T-helper 17 cell (primary cell): Measurements from ENCODE around the gene EMC10. TPM values are rescaled to one million over a fixed set of nuclear protein-coding genes. Genes with fewer than 3 reads are reported as not detected.

ENCODE experiments used
- ATAC-seq: fragments of 150-1000 bp; cut with Tn5 transposase; 2 replicates; pipeline ENCODE4 v1.10.0; 2021; ENCODE audit warnings: mild to moderate bottlenecking, moderate library complexity
- DNase-seq, 3 donors: peaks; one replicate each; pipeline versions ENCODE4 v3.0.0 to v3.0.0-alpha.2; 2020 to 2021
- H3K9me3 ChIP-seq: one replicate; pipeline ENCODE4 v1.7.0; 2013; ENCODE audit warnings: low read length, mild to moderate bottlenecking; ENCODE audit not compliant: control insufficient read depth, poor library complexity, severe bottlenecking
- H3K27ac Mint-ChIP-seq: one replicate; pipeline ENCODE4 v1.8.0; 2022; ENCODE audit warnings: mild to moderate bottlenecking, moderate library complexity, mixed read lengths
- H3K27me3 Mint-ChIP-seq: one replicate; pipeline ENCODE4 v1.8.0; 2022; ENCODE audit warnings: mixed read lengths
- H3K36me3 Mint-ChIP-seq: one replicate; pipeline ENCODE4 v1.8.0; 2022; ENCODE audit warnings: low read depth, mixed read lengths
- H3K4me1 Mint-ChIP-seq: one replicate; pipeline ENCODE4 v1.8.0; 2022; ENCODE audit warnings: mild to moderate bottlenecking, mixed read lengths
- H3K4me3 Mint-ChIP-seq: one replicate; pipeline ENCODE4 v1.8.0; 2022; ENCODE audit warnings: mild to moderate bottlenecking, moderate library complexity, mixed read lengths
- total RNA-seq, 4 donors: library from RNA in 2 of 4; stranded (reverse) in 2 of 4; gene quantifications; one replicate each; pipeline ENCODE4 v1.2.3 and lab custom pipeline; 2022 to 2026

The EMC10 gene
- total RNA-seq, 2 donors from 2014 or later, result 76.6 to 78.5 TPM

DNA sequence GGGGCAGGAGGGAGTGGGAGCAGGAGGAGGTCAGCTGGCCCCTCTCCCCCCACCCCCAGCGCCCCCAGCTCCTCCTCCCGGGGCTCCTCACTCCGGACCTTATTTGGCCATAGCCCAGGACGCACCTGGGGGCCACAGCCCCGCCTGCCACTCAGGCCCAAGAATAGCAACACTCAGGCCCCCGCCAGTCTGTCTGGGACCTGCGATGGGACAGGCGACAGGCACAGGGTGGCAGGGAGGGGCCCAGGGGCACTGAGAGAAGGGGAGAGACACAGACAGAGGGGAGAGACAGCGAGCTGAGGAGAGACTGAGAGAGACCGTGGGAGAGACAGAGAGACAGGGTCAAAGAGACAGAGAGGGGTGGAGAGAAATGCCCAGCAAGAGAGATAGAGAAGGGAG is 24.4 kb downstream of the EMC10 start:
- DNase-seq (no peak), ATAC-seq (no peak)
- H3K4me1 Mint-ChIP-seq, result no peaks in the 10 kb centered on the region
- peak overlapping the region; percentile 45 for H3K27ac Mint-ChIP-seq
- no peaks in the 10 kb centered on the region for H3K36me3 Mint-ChIP-seq
- no peaks in the 10 kb centered on the region for H3K9me3 ChIP-seq
- no peak overlapping the region for H3K4me3 Mint-ChIP-seq
- no peaks in the 10 kb centered on the region for H3K27me3 Mint-ChIP-seq

DNA sequence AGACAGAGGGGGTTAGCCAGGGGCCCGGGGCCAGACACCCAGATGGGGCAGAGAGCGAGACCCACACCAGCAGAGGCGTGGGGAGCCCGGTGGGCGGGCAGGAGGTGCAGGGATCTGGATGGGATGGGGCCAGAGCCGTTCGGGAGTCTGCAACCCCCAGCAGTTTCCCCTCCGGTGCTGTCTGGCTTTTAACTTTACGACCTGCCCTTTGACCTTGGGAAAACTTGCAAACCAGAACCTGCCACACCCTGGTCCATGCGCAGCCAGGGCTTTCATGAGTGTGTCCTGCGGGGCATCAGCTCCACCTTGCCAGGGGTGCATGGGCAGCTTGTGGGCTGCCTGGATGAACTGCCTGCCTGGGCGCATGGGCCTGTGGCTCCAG is 24.9 kb downstream of the EMC10 start:
- ATAC-seq (no peak), DNase-seq (no peak)
- Mint-ChIP-seq H3K36me3 (no peaks in the 10 kb centered on the region), H3K4me1 (no peaks in the 10 kb centered on the region), H3K27ac (peak overlapping the region; percentile 45), H3K4me3 (no peak overlapping the region), H3K27me3 (no peaks in the 10 kb centered on the region)
- H3K9me3 ChIP-seq, result no peaks in the 10 kb centered on the region

DNA sequence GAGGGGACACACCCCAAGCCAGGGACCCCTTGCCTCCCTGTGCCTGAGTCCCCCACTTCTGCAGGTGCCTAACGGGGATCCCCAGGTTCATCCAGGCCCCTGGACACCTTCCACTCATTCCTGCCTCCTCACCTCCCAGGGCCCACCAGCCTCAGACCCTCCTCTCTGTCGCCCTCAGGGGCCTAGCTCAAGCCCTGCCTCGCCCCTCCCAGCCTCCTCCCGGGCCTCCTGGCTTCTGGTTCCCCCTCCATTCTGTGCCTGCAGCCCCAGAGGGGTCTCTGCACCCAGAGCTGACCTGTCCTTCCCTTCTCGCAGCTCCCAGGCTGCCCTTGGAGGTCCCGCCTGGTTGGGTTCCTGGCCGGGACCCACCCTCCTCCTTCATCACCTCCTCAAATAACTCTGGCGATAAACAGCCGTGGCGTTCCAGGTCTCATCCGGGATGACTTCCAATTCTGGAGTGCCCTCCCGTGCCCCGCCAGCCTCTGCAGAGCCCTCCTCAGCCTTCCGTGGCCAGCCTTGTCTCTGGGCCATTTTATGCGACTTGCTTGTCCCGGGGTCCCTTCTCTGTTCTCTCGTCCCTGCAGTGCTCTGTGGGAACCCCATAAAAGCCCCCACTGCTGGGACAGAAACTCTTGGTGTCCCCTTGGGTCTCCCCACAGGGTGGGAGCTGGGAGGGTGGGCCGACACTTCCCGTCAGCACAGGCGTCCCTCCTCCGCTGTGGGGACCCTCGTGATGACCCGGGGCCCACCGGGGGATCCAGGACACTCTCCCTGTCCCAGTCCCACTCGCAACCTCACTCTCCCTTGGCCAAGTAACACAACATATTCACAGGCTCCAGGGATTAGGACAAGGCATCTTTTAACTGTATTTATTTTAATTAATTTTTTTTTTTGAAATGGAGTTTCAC is 25.5 kb downstream of the EMC10 start:
- no peak overlapping the region for H3K4me3 Mint-ChIP-seq
- H3K36me3 Mint-ChIP-seq, result no peaks in the 10 kb centered on the region
- H3K27me3 Mint-ChIP-seq, result no peaks in the 10 kb centered on the region
- DNase-seq, result no peak
- H3K9me3 ChIP-seq, result no peaks in the 10 kb centered on the region
- ATAC-seq, result no peak
- H3K4me1 Mint-ChIP-seq, result no peaks in the 10 kb centered on the region
- peak overlapping the region; percentile 45 for H3K27ac Mint-ChIP-seq

DNA sequence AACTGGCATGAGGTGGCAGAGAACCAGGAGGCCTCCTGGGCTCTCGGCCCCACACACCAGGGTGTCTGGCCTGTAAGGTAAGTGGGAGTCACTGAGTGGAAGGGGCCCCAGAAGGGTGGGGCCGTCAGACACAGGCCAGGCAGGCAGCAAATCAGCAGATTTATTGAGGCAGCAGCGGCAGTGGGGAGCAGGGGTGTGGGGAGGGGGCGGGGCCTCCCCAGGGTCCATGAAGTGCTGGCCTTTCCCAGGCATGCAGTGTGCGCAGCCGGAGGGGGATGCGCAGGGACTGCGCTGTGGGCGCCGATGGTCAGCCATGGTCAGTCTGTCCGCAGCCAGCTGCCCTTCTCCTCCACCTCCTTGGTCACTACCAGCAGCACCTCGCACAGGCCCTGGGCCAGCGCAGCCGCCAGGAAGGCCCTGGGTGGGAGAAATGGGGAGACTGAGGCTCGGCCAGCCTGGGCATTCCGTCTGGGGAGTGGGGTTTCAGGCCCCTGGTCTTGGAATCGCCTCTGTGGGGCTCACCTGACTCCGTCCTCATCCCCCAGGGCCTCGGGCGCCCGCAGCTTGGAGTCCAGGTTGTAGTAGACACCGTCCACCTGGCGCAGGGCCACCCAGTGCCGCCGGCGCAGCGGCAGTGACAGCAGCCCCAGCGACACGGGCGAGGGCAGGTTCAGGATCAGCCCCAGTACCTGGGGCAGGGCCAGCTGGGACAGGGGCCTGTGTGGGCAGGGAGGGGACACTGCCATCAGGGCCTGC is 29.7 kb downstream of the EMC10 start:
- H3K4me1 Mint-ChIP-seq, result peaks cover 12% of the 10 kb centered on the region
- H3K27ac Mint-ChIP-seq, result no peak overlapping the region
- no peaks in the 10 kb centered on the region for H3K27me3 Mint-ChIP-seq
- no peaks in the 10 kb centered on the region for H3K9me3 ChIP-seq
- H3K4me3 Mint-ChIP-seq, result no peak overlapping the region
- peaks cover 3% of the 10 kb centered on the region for H3K36me3 Mint-ChIP-seq
- no peak for ATAC-seq
- no peak for DNase-seq

DNA sequence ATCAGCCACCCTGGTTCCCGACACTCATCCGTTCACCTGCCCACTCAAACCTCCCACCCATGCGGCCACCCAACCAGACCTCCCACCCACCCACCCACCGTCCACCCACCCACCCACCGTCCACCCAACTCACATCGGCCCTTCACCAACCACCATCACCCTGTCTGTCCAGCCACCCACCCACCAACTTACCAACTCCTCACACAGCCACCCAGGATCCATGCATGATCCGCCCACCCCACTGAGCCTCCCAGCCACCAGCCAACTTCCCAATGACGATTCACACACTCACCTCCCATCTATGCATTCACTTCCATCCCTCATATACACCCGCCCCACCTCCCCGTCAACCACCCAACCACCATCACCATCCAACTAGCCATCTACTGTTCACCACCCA is 30.4 kb downstream of the EMC10 start:
- H3K27ac Mint-ChIP-seq, result no peak overlapping the region
- no peaks in the 10 kb centered on the region for H3K9me3 ChIP-seq
- DNase-seq (no peak), ATAC-seq (no peak)
- no peak overlapping the region for H3K4me3 Mint-ChIP-seq
- peaks cover 16% of the 10 kb centered on the region for H3K4me1 Mint-ChIP-seq
- peaks cover 5% of the 10 kb centered on the region for H3K36me3 Mint-ChIP-seq
- H3K27me3 Mint-ChIP-seq, result no peaks in the 10 kb centered on the region

DNA sequence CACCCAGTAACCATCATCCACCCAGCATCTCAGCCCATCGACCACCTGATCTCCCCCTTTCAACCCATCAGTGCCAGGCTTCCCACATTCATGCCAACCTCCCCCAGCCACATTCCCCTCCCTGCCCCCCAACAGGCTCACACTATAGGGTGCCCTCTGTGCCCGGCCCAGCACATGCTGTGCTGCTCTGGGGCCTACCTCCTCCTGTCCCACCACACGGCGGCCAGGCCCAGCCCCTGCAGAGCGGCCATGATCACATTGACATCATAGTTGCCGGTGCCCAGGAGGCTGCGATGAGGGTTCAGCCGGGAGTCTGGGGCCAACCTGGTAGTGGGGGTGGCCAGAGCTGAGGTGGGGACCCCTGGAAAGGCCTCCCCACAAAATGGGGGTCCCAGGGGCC is 31.1 kb downstream of the EMC10 start:
- H3K36me3 Mint-ChIP-seq, result peaks cover 5% of the 10 kb centered on the region
- no peak for ATAC-seq
- H3K4me1 Mint-ChIP-seq, result peaks cover 18% of the 10 kb centered on the region
- no peak overlapping the region for H3K4me3 Mint-ChIP-seq
- no peak for DNase-seq
- H3K27ac Mint-ChIP-seq, result no peak overlapping the region
- no peaks in the 10 kb centered on the region for H3K27me3 Mint-ChIP-seq
- H3K9me3 ChIP-seq, result no peaks in the 10 kb centered on the region

DNA sequence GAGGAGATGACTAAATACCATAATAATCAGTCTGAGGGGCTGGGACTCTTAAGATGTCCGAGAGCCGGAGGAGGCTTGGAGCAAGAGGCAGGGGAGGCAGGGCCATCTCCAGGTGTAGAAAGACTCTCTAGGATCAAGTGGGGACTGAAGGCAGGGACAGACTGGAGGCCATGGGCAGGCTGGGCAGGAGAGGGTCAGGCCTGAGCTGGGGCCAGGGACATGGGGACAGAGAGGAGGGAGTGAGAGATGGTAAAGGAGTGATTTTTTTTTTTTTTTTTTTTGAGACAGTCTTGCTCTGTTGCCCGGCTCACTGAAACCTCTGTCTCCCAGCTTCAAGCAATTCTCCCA is 32.5 kb downstream of the EMC10 start:
- Mint-ChIP-seq H3K4me1 (peaks cover 20% of the 10 kb centered on the region), H3K27ac (peak overlapping the region; percentile 59), H3K4me3 (no peak overlapping the region), H3K27me3 (no peaks in the 10 kb centered on the region), H3K36me3 (peaks cover 5% of the 10 kb centered on the region)
- no peaks in the 10 kb centered on the region for H3K9me3 ChIP-seq
- no peak for ATAC-seq
- no peak for DNase-seq

DNA sequence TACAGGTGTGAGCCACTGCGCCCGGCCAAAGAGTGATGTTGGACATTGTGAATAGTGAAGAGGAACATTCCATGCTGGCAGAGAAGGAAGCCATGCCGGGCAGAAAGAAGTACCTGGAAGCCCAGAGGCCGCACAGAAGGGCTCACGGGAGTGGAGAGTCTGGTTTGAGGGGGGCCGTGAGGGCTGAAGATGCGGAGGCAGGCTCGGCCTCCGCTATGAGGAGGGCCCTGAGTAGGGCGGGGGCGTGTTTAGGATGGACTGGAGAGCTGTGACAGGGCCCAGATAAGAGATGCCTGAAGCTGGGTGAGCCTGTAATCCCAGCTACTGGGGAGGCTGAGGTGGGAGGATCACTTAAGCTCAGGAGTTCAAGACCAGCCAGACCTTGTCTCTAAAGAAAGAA is 33.1 kb downstream of the EMC10 start:
- Mint-ChIP-seq H3K4me3 (peak overlapping the region; percentile 63), H3K4me1 (peaks cover 21% of the 10 kb centered on the region), H3K27me3 (no peaks in the 10 kb centered on the region), H3K27ac (peak overlapping the region; percentile 76), H3K36me3 (peaks cover 5% of the 10 kb centered on the region)
- DNase-seq (no peak), ATAC-seq (no peak)
- H3K9me3 ChIP-seq, result no peaks in the 10 kb centered on the region

DNA sequence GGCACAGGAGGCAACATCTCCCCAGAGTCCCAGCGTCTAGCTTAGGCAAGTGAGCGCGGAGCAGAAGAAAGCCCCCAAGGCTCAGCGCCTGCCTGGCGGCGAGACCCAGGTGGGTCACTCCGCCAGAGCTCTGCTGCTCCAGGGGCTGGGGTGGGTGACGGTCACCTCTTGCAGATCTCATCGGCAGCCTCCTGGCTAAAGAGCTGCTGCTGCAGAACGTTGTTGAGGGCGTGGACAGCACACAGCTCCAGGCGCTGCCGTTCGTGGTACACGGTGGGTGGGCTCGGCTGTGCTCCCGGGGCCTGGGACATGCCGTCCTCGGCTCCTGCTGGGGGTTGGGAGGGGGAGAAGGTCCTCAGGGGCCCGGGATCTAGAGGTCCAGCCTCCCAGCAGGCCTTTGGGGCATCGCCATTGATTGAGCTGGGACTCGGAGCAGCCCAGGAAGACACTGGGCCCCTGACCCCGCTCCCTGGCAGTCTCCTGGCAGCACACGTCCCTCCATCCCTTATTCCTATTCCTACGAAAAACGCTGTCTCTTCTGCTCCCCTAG is 33.9 kb downstream of the EMC10 start:
- H3K4me1 Mint-ChIP-seq, result peaks cover 22% of the 10 kb centered on the region
- H3K27me3 Mint-ChIP-seq, result no peaks in the 10 kb centered on the region
- ATAC-seq (no peak), DNase-seq (no peak)
- peak overlapping the region; percentile 80 for H3K4me3 Mint-ChIP-seq
- peaks cover 5% of the 10 kb centered on the region for H3K36me3 Mint-ChIP-seq
- H3K27ac Mint-ChIP-seq, result peak overlapping the region; percentile 76
- no peaks in the 10 kb centered on the region for H3K9me3 ChIP-seq

DNA sequence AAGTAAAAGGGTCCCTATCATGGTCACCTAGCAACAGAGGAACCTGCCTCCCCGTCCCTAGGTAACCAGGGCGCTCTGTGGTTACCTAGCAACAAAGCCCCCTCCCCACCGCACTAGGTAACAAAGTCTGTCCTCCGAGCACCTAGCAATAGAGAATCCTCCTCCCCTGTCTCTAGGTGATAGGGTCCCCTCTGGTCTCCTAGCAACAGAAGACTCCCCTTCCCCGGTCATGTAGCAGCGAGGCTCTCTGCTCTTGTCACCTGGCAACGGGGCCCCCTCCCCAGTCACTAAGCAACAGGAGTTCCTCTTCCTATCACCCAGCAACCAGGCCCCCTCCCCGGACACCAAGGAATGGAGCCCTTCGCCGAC is 34.4 kb downstream of the EMC10 start:
- Mint-ChIP-seq H3K27ac (peak overlapping the region; percentile 76), H3K27me3 (no peaks in the 10 kb centered on the region), H3K4me3 (peak overlapping the region; percentile 80), H3K4me1 (peaks cover 22% of the 10 kb centered on the region), H3K36me3 (peaks cover 5% of the 10 kb centered on the region)
- ATAC-seq (peak; percentile 9), DNase-seq (no peak)
- no peaks in the 10 kb centered on the region for H3K9me3 ChIP-seq

DNA sequence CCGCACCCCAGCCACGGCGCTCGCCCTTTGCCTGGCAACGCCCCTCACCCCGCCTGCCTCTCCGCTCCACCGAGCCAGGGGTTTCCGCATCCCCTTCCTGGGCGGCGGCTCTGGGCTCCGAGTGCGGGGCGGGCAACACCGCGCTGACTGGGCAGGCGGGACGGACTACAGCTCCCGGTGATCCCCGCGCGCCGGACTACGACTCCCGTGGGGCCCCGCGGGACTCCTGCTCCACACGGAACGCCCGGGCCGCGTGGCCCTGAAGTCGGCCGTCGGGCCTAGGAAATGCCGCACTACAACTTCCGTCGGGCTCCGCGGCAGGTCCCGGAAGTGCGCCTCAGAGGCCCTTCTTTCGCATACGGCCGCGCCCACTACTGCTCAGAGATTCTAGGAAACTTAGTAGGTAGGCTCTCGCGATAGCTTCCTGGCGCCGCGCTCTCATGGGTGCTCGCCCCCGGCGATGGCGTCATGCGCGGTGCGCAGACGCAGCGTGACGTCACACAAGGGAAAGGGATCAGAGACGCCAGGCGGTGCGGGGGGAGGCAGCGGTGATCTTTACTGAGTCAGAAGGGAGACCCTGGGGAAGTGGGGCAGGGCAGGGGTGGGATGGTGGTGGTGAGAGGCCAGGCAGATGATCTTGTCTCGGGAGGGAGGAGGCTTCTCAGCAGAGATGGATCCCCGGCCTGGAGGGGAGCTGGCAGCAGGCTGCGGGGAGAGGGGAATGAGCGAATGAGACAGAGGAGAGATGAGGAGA is 34.9 kb downstream of the EMC10 start, which contains the start of gene JOSD2:
Gene JOSD2, minus strand, starts transcription at position 123 of the 754 bp plus-strand sequence. CDS start 760 bp downstream, outside the sequence.
- peak; percentile 94 for ATAC-seq

DNA sequence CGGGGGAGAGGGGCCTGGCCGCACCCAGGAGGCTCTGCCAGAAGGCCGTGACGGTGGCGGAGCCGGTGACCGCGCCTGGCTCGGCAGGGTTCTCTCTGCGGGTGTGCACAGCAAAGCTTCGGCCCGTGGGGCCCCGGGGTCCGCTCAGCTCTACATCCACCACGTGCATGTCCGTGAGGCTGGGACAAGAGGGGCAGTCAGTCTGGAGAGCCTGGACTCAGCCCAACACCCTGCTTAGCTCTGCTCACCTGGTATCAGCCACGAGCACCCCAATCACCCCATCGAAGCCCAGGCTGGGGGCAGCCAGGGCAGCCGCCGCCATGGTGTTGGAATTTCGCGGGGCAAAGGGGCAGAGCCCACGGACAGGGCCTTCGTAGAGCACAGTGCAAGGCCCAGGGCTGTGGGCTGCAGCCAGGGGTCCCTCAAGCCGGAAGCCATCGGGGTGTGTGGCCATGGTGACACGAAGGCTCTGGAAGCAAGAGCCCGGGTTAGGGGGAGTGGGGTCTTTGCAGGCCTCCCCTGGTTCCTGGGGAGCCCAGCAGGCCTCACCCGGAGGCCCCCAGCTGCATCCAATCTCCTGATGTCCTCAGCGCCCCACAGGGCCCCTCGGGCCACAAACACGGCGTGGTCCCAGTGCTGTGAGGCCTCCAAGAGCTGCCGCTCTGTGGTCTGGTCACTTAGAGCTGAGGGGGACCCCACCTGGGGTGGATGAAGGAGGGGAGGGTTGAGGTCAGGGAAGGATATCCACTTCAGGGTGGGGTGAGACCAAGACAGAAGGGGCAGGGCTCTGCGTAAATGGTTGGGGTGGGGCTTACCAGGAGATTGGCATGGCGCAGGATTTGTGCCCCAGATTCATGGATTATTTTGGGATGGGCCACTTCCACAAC is 36.0 kb downstream of the EMC10 start:
- H3K9me3 ChIP-seq, result no peaks in the 10 kb centered on the region
- Mint-ChIP-seq H3K4me1 (peaks cover 22% of the 10 kb centered on the region), H3K4me3 (peak overlapping the region; percentile 80), H3K36me3 (peaks cover 5% of the 10 kb centered on the region), H3K27me3 (no peaks in the 10 kb centered on the region), H3K27ac (peak overlapping the region; percentile 76)
- DNase-seq (no peak), ATAC-seq (no peak)

More for the DNA sequence above, 34.9 kb downstream of the EMC10 start, which contains the start of gene JOSD2:
- peak within 1 kb of the TSS; percentile 76 for H3K27ac Mint-ChIP-seq
- no peaks in the 10 kb centered on the region for H3K27me3 Mint-ChIP-seq
- DNase-seq, result peak; percentile 93 to 96 (median 95)
- peak within 1 kb of the TSS; percentile 80 for H3K4me3 Mint-ChIP-seq
- no peaks in the 10 kb centered on the region for H3K9me3 ChIP-seq
- peaks cover 5% of the 10 kb centered on the region for H3K36me3 Mint-ChIP-seq
- peaks cover 22% of the 10 kb centered on the region for H3K4me1 Mint-ChIP-seq
